HepG2 (cell line): ENCODE data around the gene UBE2H. TPM values are rescaled to one million over a fixed set of nuclear protein-coding genes. Genes with fewer than 3 reads are reported as not detected.
"Not testable (repeated sequence)": the region's sequence is repeated elsewhere in the genome, so short reads cannot be mapped to it uniquely, and the experiment has no call there.

Source experiments
- ATAC-seq: fragments of 200-7000 bp; cut with Tn5 transposase; 3 replicates; pipeline ENCODE4 v1.9.1; 2020; ENCODE audit warnings: mild to moderate bottlenecking, moderate library complexity
- BruUV-seq: library from RNA; stranded (reverse); fragments of 400-500 nt; replicated peaks from 2 replicates; lab custom pipeline; 2021; lab: Mats Ljungman, UMichigan
- CTCF ChIA-PET: fragments of 300-600 bp; formaldehyde crosslinking; extraction: SDS; loops from one replicate; lab custom pipeline; 2021; ENCODE audit warnings: low total read pairs, inconsistent platforms, low intra/inter-chr PET ratio; lab: Yijun Ruan, JAX
- POLR2A ChIA-PET: fragments of 350-600 bp; sonication (Branson Sonifier 250); formaldehyde crosslinking; loops from one replicate; lab custom pipeline; 2020; ENCODE audit warnings: antibody characterized with exemption, inconsistent platforms; lab: Yijun Ruan, JAX
- DNase-seq: peaks from one replicate; pipeline ENCODE4 v3.0.0-alpha.2; 2015; ENCODE audit warnings: low spot score
- FAIRE-seq: peaks from 3 replicates; lab custom pipeline; 2011; peaks lifted over from hg19 to GRCh38; lab: Jason Lieb, UNC
- H2AFZ ChIP-seq: one replicate; pipeline ENCODE4 v1.6.1; 2011; ENCODE audit warnings: low read length, inconsistent platforms
- H3K27ac ChIP-seq: fragments of 300-600 bp; 3 replicates; pipeline ENCODE4 v1.8.0; 2011; ENCODE audit warnings: mixed run types, mild to moderate bottlenecking, mixed read lengths, low read length, inconsistent platforms; ENCODE audit not compliant: insufficient read depth; ENCODE audit errors: extremely low read length
- H3K27me3 ChIP-seq, 2 experiments: fragments of 200-600 bp in 1 of 2; 2 replicates in 1 of 2; 3 replicates in 1 of 2; pipeline versions ENCODE4 v1.6.0 to v1.8.0; 2011; ENCODE audit warnings: low read length in 2 of 2, mild to moderate bottlenecking in 2 of 2, moderate library complexity in 2 of 2, inconsistent platforms in 1 of 2; ENCODE audit not compliant: insufficient read depth in 2 of 2, control insufficient read depth in 1 of 2
- H3K36me3 ChIP-seq, 2 experiments: fragments of 200-600 bp in 1 of 2; replicated peaks in 1 of 2; 2 replicates in 1 of 2; 3 replicates in 1 of 2; pipeline versions ENCODE4 v1.5.1 to v1.8.0; 2011; ENCODE audit warnings: low read length in 2 of 2, inconsistent platforms in 1 of 2; ENCODE audit not compliant: insufficient read depth in 2 of 2, control insufficient read depth in 1 of 2
- H3K4me1 ChIP-seq: 2 replicates; pipeline ENCODE4 v1.5.1; 2012; ENCODE audit warnings: low read length, inconsistent platforms; ENCODE audit not compliant: insufficient read depth
- H3K4me2 ChIP-seq: 2 replicates; pipeline ENCODE4 v1.6.0; 2011; ENCODE audit warnings: low read depth, low read length, inconsistent platforms
- H3K4me3 ChIP-seq, 3 experiments: fragments of 200-600 bp in 1 of 3; sonication (generic), shearing (Covaris generic) in 1 of 3; replicated peaks in 1 of 3; 2 replicates each; pipeline ENCODE4 v1.5.1; 2011 to 2016; ENCODE audit warnings: low read length in 3 of 3, inconsistent platforms in 2 of 3, low read depth in 2 of 3, mild to moderate bottlenecking in 2 of 3, control low read depth in 1 of 3, mixed read lengths in 1 of 3; ENCODE audit not compliant: insufficient read depth in 1 of 3
- H3K79me2 ChIP-seq: one replicate; pipeline ENCODE4 v1.6.1; 2011; ENCODE audit warnings: low read length, inconsistent platforms; ENCODE audit not compliant: insufficient read depth
- H3K9ac ChIP-seq: 2 replicates; pipeline ENCODE4 v1.6.0; 2011; ENCODE audit warnings: mild to moderate bottlenecking, low read depth, low read length, inconsistent platforms; ENCODE audit not compliant: insufficient read depth
- H3K9me3 ChIP-seq: 2 replicates; pipeline ENCODE4 v1.5.1; 2012; ENCODE audit warnings: mild to moderate bottlenecking, low read length
- H4K20me1 ChIP-seq: 2 replicates; pipeline ENCODE4 v1.6.0; 2011; ENCODE audit warnings: inconsistent platforms, mild to moderate bottlenecking, low read length, moderate library complexity; ENCODE audit not compliant: insufficient read depth
- CENPBD1 ChIP-seq: sonication (generic); formaldehyde crosslinking; IDR thresholded peaks from 2 replicates; pipeline ENCODE4 v1.8.0; 2022; ENCODE audit warnings: missing genetic modification reagents, low read depth, mild to moderate bottlenecking, borderline replicate concordance
- ZBTB33 ChIP-seq: sonication (generic); formaldehyde crosslinking; IDR thresholded peaks from 2 replicates; pipeline ENCODE4 v1.4.0; 2020; ENCODE audit warnings: missing genetic modification reagents
- ZNF354B ChIP-seq: sonication (generic); formaldehyde crosslinking; IDR thresholded peaks from 2 replicates; pipeline ENCODE4 v1.8.0; 2022; ENCODE audit warnings: mild to moderate bottlenecking, missing genetic modification reagents
- ZNF710 ChIP-seq: sonication (generic); formaldehyde crosslinking; IDR thresholded peaks from 2 replicates; pipeline ENCODE4 v1.5.0; 2020; ENCODE audit warnings: mild to moderate bottlenecking, missing genetic modification reagents, borderline replicate concordance
- WGBS: methylation state at CpG from one replicate; pipeline ENCODE4 v1.1.6; 2017; ENCODE audit warnings: low lambda C conversion rate; 5-methylcytosine and 5-hydroxymethylcytosine counted together
- in situ Hi-C: cut with HindIII; loops from 2 replicates; pipeline ENCODE4 v1.10.0; 2017; ENCODE audit warnings: low pct_unique_long_range_greater_than_20kb; ENCODE audit not compliant: extremely low pct_ligation_motif_present
- intact Hi-C: fragments of 100-400 bp; cut with micrococcal nuclease; formaldehyde crosslinking; loops from one replicate; pipeline ENCODE4 v1.10.0; 2022; ENCODE audit not compliant: unreplicated experiment
- polyA plus RNA-seq, 8 experiments: library from polyadenylated mRNA; depleted of rRNA in 3 of 8; stranded (reverse) in 7 of 8; unstranded in 1 of 8; fragments of >200 nt; fragmentation: Illumina TruSeq in 4 of 8; extraction: Trizol in 4 of 8; gene quantifications; 2 replicates each; pipeline versions ENCODE4 v1.2.1 to v1.2.3, GENCODE V29; 2011 to 2016; ENCODE audit warnings: low read depth in 4 of 8, missing spikeins in 1 of 8, mixed read lengths in 1 of 8; ENCODE audit not compliant: insufficient read depth in 1 of 8
- total RNA-seq, 5 experiments: library from RNA; depleted of rRNA; stranded (reverse); fragments of >200 nt; fragmentation: Illumina TruSeq; extraction: Trizol; gene quantifications; 2 replicates each; pipeline ENCODE4 v1.2.3, GENCODE V29; 2016; ENCODE audit warnings: low read depth in 1 of 5

Gene UBE2H
- total and polyA plus RNA-seq, 2 of the 13 experiments (the other 11 are each of a cell fraction or from before 2014, with no cell fraction given), result 15.5 to 40.1 TPM

GRCh38 chr7:129896568-129897382 lies 56.0 kb downstream of the UBE2H start:
- in situ Hi-C loops, result no loop called here
- TF ChIP-seq CENPBD1 (no peak), ZNF710 (CRISPR knock-in tag) (no peak), ZNF354B (no peak), ZBTB33 (CRISPR knock-in tag) (no peak)
- TF ChIP-seq, all 625 proteins: peak for 0
- Histone ChIP-seq H3K36me3 (peaks cover 4 to 14% of the 10 kb centered on the region in 2 experiments), H2AFZ (no peak overlapping the region), H3K9ac (no peak overlapping the region), H3K9me3 (no peaks in the 10 kb centered on the region), H3K27ac (no peak overlapping the region), H3K4me1 (no peaks in the 10 kb centered on the region), H3K4me3 (no peak overlapping the region), H3K4me2 (no peak overlapping the region), H3K27me3 (no peaks in the 10 kb centered on the region), H3K79me2 (peaks cover 4% of the 10 kb centered on the region), H4K20me1 (peaks cover 22% of the 10 kb centered on the region)
- no TSS peak for BruUV-seq
- CTCF ChIA-PET, result no interaction called here
- POLR2A ChIA-PET, result no interaction called here
- intact Hi-C loops, result no loop called here
- FAIRE-seq, result no peak
- no peak for DNase-seq
- no peak for ATAC-seq
- WGBS, result 98% methylated on average over 6 of the region's 6 CpGs

- H3K27me3 ChIP-seq, intact Hi-C loops, ATAC-seq, FAIRE-seq, H3K4me3 ChIP-seq, BruUV-seq, POLR2A ChIA-PET, H3K27ac ChIP-seq, H2AFZ ChIP-seq, H3K36me3 ChIP-seq, H3K4me2 ChIP-seq, DNase-seq, H3K9ac ChIP-seq, in situ Hi-C loops, H3K9me3 ChIP-seq, CTCF ChIA-PET, H3K79me2 ChIP-seq: not testable (repeated sequence)
- 90% methylated on average over 7 of the region's 7 CpGs for WGBS
- peaks cover 16% of the 10 kb centered on the region for H3K4me1 ChIP-seq
- H4K20me1 ChIP-seq, result peaks cover 15% of the 10 kb centered on the region
Observed at GRCh38 chr7:129894184-129894583, 58.6 kb downstream of the UBE2H start.
